ENCODE measurements around the gene PHC2.

The PHC2 gene

GRCh38 chr1:33391343-33392078 lies 39.4 kb downstream of the PHC2 start:
- TF ChIP-seq ZNF8 (CRISPR knock-in tag; IDR thresholded peaks at IDR 0.05), result no peak
- TF ChIP-seq ZFP3 (CRISPR knock-in tag; IDR thresholded peaks at IDR 0.05), result no peak
- TF ChIP-seq CREB5 (CRISPR knock-in tag; IDR thresholded peaks at IDR 0.05; ENCODE audit: low read depth), result no peak
- no peak for TF ChIP-seq TSHZ2 (CRISPR knock-in tag; IDR thresholded peaks at IDR 0.05)
- TF ChIP-seq ISL1 (CRISPR knock-in tag; IDR thresholded peaks at IDR 0.05), result no peak
- no peak for TF ChIP-seq CSDC2 (CRISPR knock-in tag; IDR thresholded peaks at IDR 0.05)
- no peak for TF ChIP-seq OSR1 (CRISPR knock-in tag; IDR thresholded peaks at IDR 0.05)
- no peak for TF ChIP-seq CSRNP3 (CRISPR knock-in tag; IDR thresholded peaks at IDR 0.05)
- TF ChIP-seq ESRRG (CRISPR knock-in tag; IDR thresholded peaks at IDR 0.05), result no peak
- no peak for TF ChIP-seq BACH2 (CRISPR knock-in tag; IDR thresholded peaks at IDR 0.05; ENCODE audit: borderline replicate concordance)
- no peak for TF ChIP-seq ZNF70 (CRISPR knock-in tag; IDR thresholded peaks at IDR 0.05)
- TF ChIP-seq TCF4 (CRISPR knock-in tag; IDR thresholded peaks at IDR 0.05; ENCODE audit: borderline replicate concordance), result no peak
- TF ChIP-seq POU6F1 (CRISPR knock-in tag; IDR thresholded peaks at IDR 0.05; ENCODE audit: borderline replicate concordance, low read depth), result no peak
- TF ChIP-seq PATZ1 (CRISPR knock-in tag; IDR thresholded peaks at IDR 0.05; ENCODE audit: borderline replicate concordance), result no peak
- no peak for TF ChIP-seq GLIS3 (CRISPR knock-in tag; IDR thresholded peaks at IDR 0.05)
- no peak for TF ChIP-seq ZNF565 (CRISPR knock-in tag; conservative IDR thresholded peaks at IDR 0.05; ENCODE audit: low read depth)
- TF ChIP-seq SNAI2 (CRISPR knock-in tag; IDR thresholded peaks at IDR 0.05), result no peak
- TF ChIP-seq ZFP30 (CRISPR knock-in tag; IDR thresholded peaks at IDR 0.05), result no peak
- TF ChIP-seq PPARA (CRISPR knock-in tag; IDR thresholded peaks at IDR 0.05; ENCODE audit: borderline replicate concordance), result no peak
- no peak for ATAC-seq

GRCh38 chr1:33390542-33390941 lies 40.4 kb downstream of the PHC2 start:
- TF ChIP-seq POU6F1 (CRISPR knock-in tag; IDR thresholded peaks at IDR 0.05; ENCODE audit: borderline replicate concordance, low read depth) (no peak), ZC3H10 (CRISPR knock-in tag; IDR thresholded peaks at IDR 0.05) (no peak), ARNTL (CRISPR knock-in tag; IDR thresholded peaks at IDR 0.05; ENCODE audit: borderline replicate concordance, low read depth) (no peak), BACH2 (CRISPR knock-in tag; IDR thresholded peaks at IDR 0.05; ENCODE audit: borderline replicate concordance) (no peak), CREB5 (CRISPR knock-in tag; IDR thresholded peaks at IDR 0.05; ENCODE audit: low read depth) (no peak), TOX (CRISPR knock-in tag; IDR thresholded peaks at IDR 0.05; ENCODE audit: borderline replicate concordance) (no peak), CSRNP3 (CRISPR knock-in tag; IDR thresholded peaks at IDR 0.05) (no peak), ESRRG (CRISPR knock-in tag; IDR thresholded peaks at IDR 0.05) (no peak), TSHZ2 (CRISPR knock-in tag; IDR thresholded peaks at IDR 0.05) (no peak)
- no peak for ATAC-seq
